ENCODE data around the gene DNAJC2. TPM values are rescaled to one million over a fixed set of nuclear protein-coding genes. Genes with fewer than 3 reads are reported as not detected.

The DNAJC2 gene
- polyA plus RNA-seq, 1 donor from 2014 or later, result 29.7 TPM

GRCh38 chr7:103380395-103381191 lies 36.0 kb upstream of the DNAJC2 start:
- H4K20me1 ChIP-seq (ENCODE audit: insufficient read depth), result no peaks in the 10 kb centered on the region
- H3K4me3 ChIP-seq (ENCODE audit: low read length), result no peak overlapping the region
- no peak overlapping the region for H3K4me2 ChIP-seq (ENCODE audit: low read length)

DNA sequence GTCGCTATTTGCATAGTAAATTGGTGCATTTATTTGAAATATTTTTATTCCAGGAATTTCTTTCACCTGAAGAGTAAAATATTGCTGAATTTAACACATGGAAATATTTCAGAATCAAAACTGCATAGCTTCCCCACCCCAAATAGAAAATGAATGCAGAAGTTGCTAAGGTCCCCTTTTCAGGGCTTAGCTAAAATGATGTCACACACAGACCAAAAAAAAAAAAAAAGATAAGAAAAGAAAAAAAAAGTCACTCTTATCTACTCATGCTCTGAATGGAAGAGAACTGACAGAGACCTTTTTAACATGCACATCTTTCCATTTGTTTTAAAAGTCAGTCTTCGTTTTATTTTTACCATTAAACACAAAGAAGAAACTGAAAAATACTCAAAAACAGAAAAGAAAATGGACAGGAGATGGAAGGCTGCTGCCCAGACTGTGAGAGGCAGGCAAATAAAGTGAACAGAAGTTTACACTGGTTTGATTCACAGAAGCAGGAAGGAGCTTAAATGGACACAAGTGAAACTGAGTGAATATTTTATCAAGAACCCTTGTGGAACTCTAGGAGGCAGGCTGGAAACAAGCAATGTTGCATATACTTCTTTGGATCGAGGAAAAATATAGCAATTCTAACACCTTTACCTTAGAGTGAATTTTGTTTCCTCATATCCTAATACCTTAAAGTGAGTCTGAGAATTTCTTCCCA lies 34.9 kb upstream of the DNAJC2 start:
- Histone ChIP-seq H2AFZ (ENCODE audit: low read depth, low read length) (no peak overlapping the region), H3K27ac (ENCODE audit: low read length) (no peak overlapping the region), H3K36me3 (ENCODE audit: insufficient read depth, low read length) (no peaks in the 10 kb centered on the region), H3F3A (ENCODE audit: insufficient read depth, low read length, poor library complexity, severe bottlenecking) (no peaks in the 10 kb centered on the region), H4K20me1 (ENCODE audit: insufficient read depth) (no peaks in the 10 kb centered on the region), H3K9me2 (ENCODE audit: insufficient read depth, low read length) (no peaks in the 10 kb centered on the region), H3K4me2 (ENCODE audit: low read length) (no peak overlapping the region), H3K79me2 (replicated peaks; ENCODE audit: insufficient read depth, low read length) (no peaks in the 10 kb centered on the region), H3K9ac (ENCODE audit: low read length) (no peak overlapping the region), H3K9me3 (ENCODE audit: low read length) (no peaks in the 10 kb centered on the region), H3K27me3 (ENCODE audit: insufficient read depth, low read depth, low read length) (no peaks in the 10 kb centered on the region), H3K4me3 (ENCODE audit: low read length) (no peak overlapping the region)
- no peak for TF ChIP-seq MXI1 (conservative IDR thresholded peaks at IDR 0.05; ENCODE audit: poor library complexity, severe bottlenecking)
- TF ChIP-seq CTCF (IDR thresholded peaks at IDR 0.05; ENCODE audit: poor library complexity, severe bottlenecking), result no peak
- TF ChIP-seq REST (IDR thresholded peaks at IDR 0.05; ENCODE audit: borderline replicate concordance), result no peak
- TF ChIP-seq POLR2AphosphoS5 (IDR thresholded peaks at IDR 0.05), result no peak
- TF ChIP-seq EP300 (conservative IDR thresholded peaks at IDR 0.05; ENCODE audit: poor library complexity, severe bottlenecking), result no peak
- TF ChIP-seq RAD21 (conservative IDR thresholded peaks at IDR 0.05), result no peak
- no peak for TF ChIP-seq TAF1 (IDR thresholded peaks at IDR 0.05; ENCODE audit: low read depth)
- no peak for TF ChIP-seq EZH2 (IDR thresholded peaks at IDR 0.05; ENCODE audit: borderline replicate concordance, insufficient read depth, low read length, poor library complexity, severe bottlenecking)
- TF ChIP-seq SMC3 (conservative IDR thresholded peaks at IDR 0.05; ENCODE audit: poor library complexity), result no peak

More at GRCh38 chr7:103380395-103381191, 36.0 kb upstream of the DNAJC2 start:
- no peaks in the 10 kb centered on the region for H3K9me2 ChIP-seq (ENCODE audit: insufficient read depth, low read length)
- H2AFZ ChIP-seq (ENCODE audit: low read depth, low read length), result no peak overlapping the region
- H3F3A ChIP-seq (ENCODE audit: insufficient read depth, low read length, poor library complexity, severe bottlenecking), result no peaks in the 10 kb centered on the region
- no peaks in the 10 kb centered on the region for H3K9me3 ChIP-seq (ENCODE audit: low read length)
- TF ChIP-seq POLR2AphosphoS5 (IDR thresholded peaks at IDR 0.05) (no peak), MXI1 (conservative IDR thresholded peaks at IDR 0.05; ENCODE audit: poor library complexity, severe bottlenecking) (no peak), EP300 (conservative IDR thresholded peaks at IDR 0.05; ENCODE audit: poor library complexity, severe bottlenecking) (no peak), EZH2 (IDR thresholded peaks at IDR 0.05; ENCODE audit: borderline replicate concordance, insufficient read depth, low read length, poor library complexity, severe bottlenecking) (no peak), SMC3 (conservative IDR thresholded peaks at IDR 0.05; ENCODE audit: poor library complexity) (no peak), TAF1 (IDR thresholded peaks at IDR 0.05; ENCODE audit: low read depth) (no peak), REST (IDR thresholded peaks at IDR 0.05; ENCODE audit: borderline replicate concordance) (no peak), RAD21 (conservative IDR thresholded peaks at IDR 0.05) (no peak)
- no peak overlapping the region for H3K27ac ChIP-seq (ENCODE audit: low read length)
- no peak overlapping the region for H3K9ac ChIP-seq (ENCODE audit: low read length)
- H3K27me3 ChIP-seq (ENCODE audit: insufficient read depth, low read depth, low read length), result no peaks in the 10 kb centered on the region
- H3K79me2 ChIP-seq (replicated peaks; ENCODE audit: insufficient read depth, low read length), result no peaks in the 10 kb centered on the region
- no peaks in the 10 kb centered on the region for H3K36me3 ChIP-seq (ENCODE audit: insufficient read depth, low read length)
